NT2/D1 (cell line): ENCODE data around the gene SOWAHB.

Source experiments
- YY1 ChIP-seq: IDR thresholded peaks from 2 replicates; pipeline ENCODE4 v1.6.1; 2011; ENCODE audit not compliant: insufficient read length, insufficient read depth
- ZNF274 ChIP-seq: IDR thresholded peaks from 2 replicates; pipeline ENCODE4 v1.6.1; 2011; ENCODE audit warnings: mild to moderate bottlenecking, low read depth, low read length

DNA sequence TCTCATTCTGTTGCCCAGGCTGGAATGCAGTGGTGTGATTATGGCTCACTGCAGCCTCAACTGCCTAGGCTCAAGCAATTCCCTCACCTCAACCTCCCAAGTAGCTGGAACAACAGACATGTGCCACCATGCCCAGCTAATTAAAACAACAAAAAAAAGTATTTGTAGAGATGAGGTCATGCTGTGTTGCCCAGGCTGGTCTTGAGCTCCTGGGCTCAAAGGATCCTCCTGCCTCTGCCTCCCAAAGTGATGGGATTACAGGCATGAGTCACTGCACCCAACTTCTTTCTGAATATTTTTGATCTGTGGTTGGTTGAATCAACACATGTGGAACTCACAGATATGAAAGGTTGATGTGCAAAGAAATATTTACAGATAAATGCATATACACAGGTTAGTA, 33.1 kb upstream of the SOWAHB start:
- TF ChIP-seq ZNF274 (no peak), YY1 (no peak)
